GM12878 (cell line): ENCODE data around the gene FBXO39.

Source experiments
- ATF3 ChIP-seq: IDR thresholded peaks from 2 replicates; pipeline ENCODE4 v1.6.1; 2011; ENCODE audit warnings: low read depth, mild to moderate bottlenecking, low read length, moderate library complexity, borderline replicate concordance; ENCODE audit errors: extremely low read depth
- BACH1 ChIP-seq: fragments of 450-650 bp; IDR thresholded peaks from 2 replicates; pipeline ENCODE4 v1.6.1; 2017; ENCODE audit warnings: mild to moderate bottlenecking, borderline replicate concordance
- EED ChIP-seq: sonication (generic); IDR thresholded peaks from 2 replicates; pipeline ENCODE4 v1.6.1; 2016; ENCODE audit warnings: antibody characterized with exemption, low read depth

- no peak for TF ChIP-seq BACH1
- no peak for TF ChIP-seq EED
- no peak for TF ChIP-seq ATF3
These were observed 22.5 kb upstream of the FBXO39 start for GRCh38 chr17:6753546-6753945.
